ENCODE results near the gene ZXDC. TPM values are rescaled to one million over a fixed set of nuclear protein-coding genes. Genes with fewer than 3 reads are reported as not detected.

ZXDC gene
- total RNA-seq, 1 donor from 2014 or later: 74.4 TPM

DNA sequence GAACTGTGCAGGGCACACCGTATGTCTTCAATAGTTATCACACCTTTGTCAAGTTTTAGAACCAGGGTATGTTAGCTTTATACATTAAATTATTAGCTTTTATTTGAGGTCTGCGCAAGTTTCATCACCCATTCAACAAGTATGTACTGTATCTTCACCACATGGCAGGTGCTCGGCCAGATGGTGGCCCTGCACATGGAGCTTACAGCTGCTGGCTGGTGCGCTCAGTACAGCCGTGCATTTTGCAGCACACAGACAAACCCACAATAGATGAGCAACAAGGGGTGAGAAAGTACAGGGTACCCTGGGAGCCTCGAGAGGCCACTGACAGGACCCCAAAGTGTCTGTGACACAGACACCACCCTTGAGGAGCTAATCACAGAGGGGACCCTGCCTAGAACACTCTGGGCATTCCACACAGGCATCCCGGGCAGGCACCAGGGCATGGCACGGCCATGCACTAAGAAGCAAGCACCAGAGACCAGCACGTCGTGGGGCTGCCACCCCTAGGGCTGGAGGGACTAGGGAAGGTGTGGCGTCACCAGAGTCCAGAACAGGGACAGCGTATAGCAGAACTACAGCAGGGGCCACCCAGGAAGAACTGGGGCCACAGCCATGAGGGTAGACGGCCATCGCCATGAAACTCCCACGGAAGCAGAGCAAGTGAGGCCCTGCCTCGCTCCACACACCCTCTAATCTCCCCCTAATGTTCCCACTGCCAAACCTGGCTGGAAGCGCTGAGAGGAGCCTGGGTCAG lies 27.4 kb downstream of the ZXDC start:
- Histone ChIP-seq H3K4me1 (no peaks in the 10 kb centered on the region), H3K4me3 (no peak overlapping the region), H3K27ac (no peak overlapping the region), H3K27me3 (no peaks in the 10 kb centered on the region), H3K9me3 (no peaks in the 10 kb centered on the region), H3K36me3 (peaks cover 32 to 50% of the 10 kb centered on the region in 2 donors)
- intact Hi-C loops (cut with DNase I): no loop called here
- peak in 1 of 2 donors; percentile 56 for DNase-seq (ENCODE audit: low spot score in 2 of 2)
- TF ChIP-seq, protein P1, sequence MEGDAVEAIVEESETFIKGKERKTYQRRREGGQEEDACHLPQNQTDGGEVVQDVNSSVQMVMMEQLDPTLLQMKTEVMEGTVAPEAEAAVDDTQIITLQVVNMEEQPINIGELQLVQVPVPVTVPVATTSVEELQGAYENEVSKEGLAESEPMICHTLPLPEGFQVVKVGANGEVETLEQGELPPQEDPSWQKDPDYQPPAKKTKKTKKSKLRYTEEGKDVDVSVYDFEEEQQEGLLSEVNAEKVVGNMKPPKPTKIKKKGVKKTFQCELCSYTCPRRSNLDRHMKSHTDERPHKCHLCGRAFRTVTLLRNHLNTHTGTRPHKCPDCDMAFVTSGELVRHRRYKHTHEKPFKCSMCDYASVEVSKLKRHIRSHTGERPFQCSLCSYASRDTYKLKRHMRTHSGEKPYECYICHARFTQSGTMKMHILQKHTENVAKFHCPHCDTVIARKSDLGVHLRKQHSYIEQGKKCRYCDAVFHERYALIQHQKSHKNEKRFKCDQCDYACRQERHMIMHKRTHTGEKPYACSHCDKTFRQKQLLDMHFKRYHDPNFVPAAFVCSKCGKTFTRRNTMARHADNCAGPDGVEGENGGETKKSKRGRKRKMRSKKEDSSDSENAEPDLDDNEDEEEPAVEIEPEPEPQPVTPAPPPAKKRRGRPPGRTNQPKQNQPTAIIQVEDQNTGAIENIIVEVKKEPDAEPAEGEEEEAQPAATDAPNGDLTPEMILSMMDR (IDR thresholded peaks at IDR 0.05): no peak

DNA sequence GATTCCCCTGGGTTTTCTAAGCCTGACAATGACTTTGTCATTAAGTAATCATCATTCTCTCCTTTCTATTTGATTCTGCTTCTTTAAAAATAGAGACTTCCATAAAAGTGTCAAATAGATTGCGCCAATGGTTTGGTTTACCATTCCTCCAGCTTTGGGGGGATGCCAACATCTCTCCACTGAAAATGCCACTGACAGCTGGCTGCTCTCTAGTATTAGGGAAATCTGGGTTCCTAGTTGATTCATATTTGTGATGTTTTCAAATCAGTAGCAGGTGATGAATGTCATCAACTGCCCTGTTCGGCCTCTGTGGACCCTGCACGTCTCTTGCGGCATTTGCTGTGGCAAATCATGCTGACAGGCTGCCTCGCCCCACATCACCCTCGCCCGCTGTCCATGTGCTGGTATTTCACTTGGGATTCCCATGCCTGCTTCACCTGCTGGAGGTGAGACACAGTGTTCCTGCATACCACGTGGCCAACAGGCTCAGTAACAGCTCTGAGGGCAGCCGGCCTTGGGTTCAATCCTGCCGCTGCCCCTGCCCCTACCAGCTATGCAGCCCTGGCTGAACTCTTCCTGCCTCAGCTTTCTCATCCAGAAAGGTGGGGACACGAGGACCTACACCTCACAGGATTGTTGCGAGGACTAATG lies 28.1 kb downstream of the ZXDC start:
- Histone ChIP-seq H3K27ac (no peak overlapping the region), H3K27me3 (no peaks in the 10 kb centered on the region), H3K36me3 (peaks cover 32 to 43% of the 10 kb centered on the region in 2 donors), H3K4me3 (no peak overlapping the region), H3K4me1 (no peaks in the 10 kb centered on the region), H3K9me3 (no peaks in the 10 kb centered on the region)
- intact Hi-C loops (cut with DNase I): no loop called here
- TF ChIP-seq, protein P1 (IDR thresholded peaks at IDR 0.05): no peak
- peak in 1 of 2 donors; percentile 39 for DNase-seq (ENCODE audit: low spot score in 2 of 2)

DNA sequence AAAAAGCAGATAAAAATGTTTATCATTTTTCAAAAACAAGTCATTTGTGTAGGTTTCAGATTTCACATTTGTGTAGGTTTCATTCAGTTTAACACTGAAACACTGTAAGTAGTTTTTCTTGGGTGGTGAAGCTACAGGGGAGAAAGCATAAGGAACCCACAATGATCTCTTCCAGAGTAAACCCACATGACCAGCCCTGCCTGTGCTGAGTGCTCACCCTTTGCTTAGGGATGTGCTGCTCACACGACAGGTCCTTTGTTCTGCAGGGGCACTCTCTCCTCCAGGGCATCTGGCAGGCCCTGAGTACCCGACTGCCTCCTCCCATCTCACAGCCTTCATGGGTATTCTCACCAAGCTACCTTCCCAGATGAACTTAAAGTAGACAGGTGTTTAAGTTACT lies 28.9 kb downstream of the ZXDC start:
- Histone ChIP-seq H3K27ac (no peak overlapping the region), H3K36me3 (peaks cover 27 to 35% of the 10 kb centered on the region in 2 donors), H3K9me3 (no peaks in the 10 kb centered on the region), H3K4me3 (no peak overlapping the region), H3K4me1 (no peaks in the 10 kb centered on the region), H3K27me3 (no peaks in the 10 kb centered on the region)
- TF ChIP-seq, protein P1 (IDR thresholded peaks at IDR 0.05): no peak
- peak in 1 of 2 donors; percentile 11 for DNase-seq (ENCODE audit: low spot score in 2 of 2)
- intact Hi-C loops (cut with DNase I): no loop called here

DNA sequence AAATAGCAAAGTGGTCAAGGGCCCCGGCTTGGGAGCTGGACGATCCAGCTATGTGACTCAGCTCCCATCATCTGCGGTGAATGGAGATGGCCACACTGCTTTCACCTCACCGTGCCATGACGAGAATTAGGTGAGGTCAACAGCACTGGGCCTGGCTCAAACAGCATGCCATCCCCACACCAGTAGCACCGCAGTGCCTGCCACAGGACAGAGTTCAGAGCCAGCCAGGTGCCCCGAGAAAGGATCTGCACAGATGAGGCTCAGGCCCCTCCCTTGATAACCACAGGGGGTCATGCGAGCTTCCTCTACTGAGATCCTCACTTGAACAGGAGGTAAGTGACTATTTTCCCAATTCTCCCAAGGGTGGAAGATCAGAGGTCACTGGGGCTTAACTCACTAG lies 29.4 kb downstream of the ZXDC start:
- Histone ChIP-seq H3K36me3 (peaks cover 23 to 35% of the 10 kb centered on the region in 2 donors), H3K4me1 (no peaks in the 10 kb centered on the region), H3K27me3 (no peaks in the 10 kb centered on the region), H3K4me3 (no peak overlapping the region), H3K27ac (no peak overlapping the region), H3K9me3 (no peaks in the 10 kb centered on the region)
- intact Hi-C loops (cut with DNase I): no loop called here
- peak in 1 of 2 donors; percentile 57 for DNase-seq (ENCODE audit: low spot score in 2 of 2)
- TF ChIP-seq, protein P1 (IDR thresholded peaks at IDR 0.05): no peak

DNA sequence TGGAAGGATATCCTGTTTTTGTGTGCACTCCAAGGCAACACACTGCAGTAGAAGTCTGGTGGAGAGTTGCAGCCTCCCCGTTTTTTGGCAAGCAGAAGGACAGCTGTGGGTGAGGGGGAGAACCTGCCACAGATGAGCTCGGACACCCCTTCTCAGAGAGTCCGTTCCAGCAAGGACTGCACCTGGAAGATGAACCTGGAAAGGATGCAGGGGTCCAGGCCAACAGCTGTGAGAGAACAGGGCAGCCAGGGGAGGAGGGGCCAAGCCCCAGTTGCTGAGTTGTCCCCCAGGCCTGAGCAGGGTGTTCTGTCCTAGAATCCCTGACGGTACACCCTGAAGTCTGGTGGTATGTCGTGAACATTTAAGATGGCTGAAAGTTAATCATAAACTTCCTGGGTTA lies 30.2 kb downstream of the ZXDC start:
- intact Hi-C loops (cut with DNase I): no loop called here
- Histone ChIP-seq H3K36me3 (peaks cover 18 to 35% of the 10 kb centered on the region in 2 donors), H3K27me3 (no peaks in the 10 kb centered on the region), H3K4me3 (no peak overlapping the region), H3K9me3 (no peaks in the 10 kb centered on the region), H3K4me1 (no peaks in the 10 kb centered on the region), H3K27ac (no peak overlapping the region)
- TF ChIP-seq, protein P1 (IDR thresholded peaks at IDR 0.05): no peak
- peak in 1 of 2 donors; percentile 45 for DNase-seq (ENCODE audit: low spot score in 2 of 2)

Measured in ascending aorta (tissue), 2 donors.